NT2/D1 (cell line): ENCODE data around the gene CDKL4.
"Not testable (repeated sequence)": the region's sequence is repeated elsewhere in the genome, so short reads cannot be mapped to it uniquely, and the experiment has no call there.

Source experiments
- DNase-seq: peaks from one replicate; pipeline ENCODE4 v3.0.0-alpha.2; 2011; ENCODE audit warnings: low read depth, low spot score
- H3K27me3 ChIP-seq: 2 replicates; pipeline ENCODE4 v1.6.0; 2011; ENCODE audit warnings: mild to moderate bottlenecking; ENCODE audit not compliant: insufficient read length, insufficient read depth
- H3K36me3 ChIP-seq: 2 replicates; pipeline ENCODE4 v1.6.1; 2011; ENCODE audit warnings: mild to moderate bottlenecking, low read length, mixed read lengths; ENCODE audit not compliant: insufficient read depth, insufficient read length
- H3K4me1 ChIP-seq: 2 replicates; pipeline ENCODE4 v1.5.1; 2011; ENCODE audit not compliant: insufficient read depth, insufficient read length
- H3K4me3 ChIP-seq: 2 replicates; pipeline ENCODE4 v1.5.1; 2011; ENCODE audit warnings: low read depth; ENCODE audit not compliant: insufficient read length
- H3K9ac ChIP-seq: 2 replicates; pipeline ENCODE4 v1.6.0; 2011; ENCODE audit warnings: low read depth; ENCODE audit not compliant: insufficient read length
- H3K9me3 ChIP-seq: 2 replicates; pipeline ENCODE4 v1.5.1; 2011; ENCODE audit warnings: mild to moderate bottlenecking, low read length; ENCODE audit not compliant: insufficient read depth
- SUZ12 ChIP-seq: IDR thresholded peaks from 2 replicates; pipeline ENCODE4 v1.6.1; 2011; ENCODE audit not compliant: insufficient read length, insufficient read depth; ENCODE audit errors: extremely low read depth
- YY1 ChIP-seq: IDR thresholded peaks from 2 replicates; pipeline ENCODE4 v1.6.1; 2011; ENCODE audit not compliant: insufficient read length, insufficient read depth
- ZNF274 ChIP-seq: IDR thresholded peaks from 2 replicates; pipeline ENCODE4 v1.6.1; 2011; ENCODE audit warnings: mild to moderate bottlenecking, low read depth, low read length

The CDKL4 gene

DNA sequence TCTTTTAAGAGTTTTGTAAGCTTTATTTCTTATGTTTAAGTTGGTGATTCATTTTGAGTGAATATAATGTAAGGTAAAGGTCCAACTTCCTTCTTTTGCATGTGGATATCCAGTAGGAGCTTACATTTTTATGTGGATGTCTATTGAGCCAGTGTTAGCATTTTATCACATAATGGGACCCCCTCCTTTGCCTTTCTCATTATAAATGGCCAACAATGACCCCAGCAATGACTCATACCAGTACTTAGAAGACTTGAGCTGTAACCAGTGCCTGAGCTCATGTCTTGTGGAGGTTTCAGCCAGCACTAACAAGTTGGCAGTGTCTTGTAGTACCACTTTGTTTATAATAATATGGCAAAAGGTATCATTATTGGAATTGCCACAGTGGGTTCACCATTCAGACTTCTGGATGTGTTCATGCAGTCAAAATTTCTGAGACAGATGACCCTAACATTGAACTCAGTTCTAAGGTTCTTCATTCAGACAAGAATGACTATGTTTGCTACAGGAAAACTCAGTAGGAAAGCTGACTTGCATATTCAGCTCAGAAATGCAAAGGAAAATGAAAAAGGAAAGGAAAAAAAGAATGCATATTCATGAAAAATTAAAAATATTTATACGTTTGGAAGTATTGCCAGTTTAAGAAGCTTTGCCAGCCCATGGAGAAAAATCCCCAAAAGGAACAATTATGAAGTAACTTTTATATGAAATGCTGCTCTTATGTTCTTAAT, 41.0 kb downstream of the CDKL4 start:
- Histone ChIP-seq H3K9me3 (no peaks in the 10 kb centered on the region), H3K27me3 (no peaks in the 10 kb centered on the region), H3K4me3 (no peak overlapping the region), H3K9ac (no peak overlapping the region), H3K36me3 (no peaks in the 10 kb centered on the region), H3K4me1 (no peaks in the 10 kb centered on the region)
- peak; percentile 75 for DNase-seq
- no peak for TF ChIP-seq ZNF274

DNA sequence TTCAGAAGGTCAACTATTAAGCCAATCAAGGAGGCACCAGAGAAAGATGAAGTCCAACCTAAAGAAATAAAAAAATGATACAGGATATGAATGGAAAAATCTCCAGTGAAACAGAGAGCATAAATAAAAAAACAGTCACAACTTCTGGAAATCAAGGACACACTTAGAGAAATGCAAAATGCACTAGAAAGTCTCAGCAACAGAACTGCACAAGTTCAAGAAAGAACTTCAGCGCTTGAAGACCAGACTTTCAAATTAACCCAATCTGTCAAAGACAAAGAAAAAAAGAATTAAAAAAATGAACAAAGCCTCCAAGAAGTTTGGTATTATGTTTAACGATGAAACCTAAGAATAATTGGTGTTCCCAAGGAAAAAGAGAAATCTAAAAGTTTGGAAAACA, 46.8 kb downstream of the CDKL4 start:
- not testable (repeated sequence) for H3K9ac ChIP-seq, H3K4me3 ChIP-seq, H3K27me3 ChIP-seq, H3K36me3 ChIP-seq, H3K4me1 ChIP-seq, DNase-seq, H3K9me3 ChIP-seq

DNA sequence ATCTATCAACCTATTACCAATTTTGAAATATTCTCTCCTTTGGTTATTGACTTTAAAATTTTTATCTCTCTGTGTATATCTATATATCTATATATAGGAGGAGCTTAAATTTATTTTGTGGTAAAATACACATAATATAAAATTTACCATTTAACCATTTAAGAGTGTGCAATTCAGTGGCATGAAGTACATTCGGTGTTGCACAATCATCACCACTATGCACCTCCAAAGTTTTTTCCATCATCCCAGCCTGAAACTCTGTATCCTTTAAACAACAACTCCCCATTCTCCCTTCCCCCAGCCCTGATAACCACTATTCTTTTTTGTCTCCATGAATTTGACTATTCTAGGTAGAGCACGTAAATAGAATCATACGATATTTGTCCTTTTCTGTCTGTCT, 49.1 kb downstream of the CDKL4 start:
- H3K4me3 ChIP-seq: no peak overlapping the region
- no peak for DNase-seq
- no peaks in the 10 kb centered on the region for H3K36me3 ChIP-seq
- H3K9me3 ChIP-seq: no peaks in the 10 kb centered on the region
- no peaks in the 10 kb centered on the region for H3K4me1 ChIP-seq
- H3K9ac ChIP-seq: no peak overlapping the region
- TF ChIP-seq YY1: no peak
- no peak for TF ChIP-seq ZNF274
- no peak for TF ChIP-seq SUZ12
- H3K27me3 ChIP-seq: no peaks in the 10 kb centered on the region

DNA sequence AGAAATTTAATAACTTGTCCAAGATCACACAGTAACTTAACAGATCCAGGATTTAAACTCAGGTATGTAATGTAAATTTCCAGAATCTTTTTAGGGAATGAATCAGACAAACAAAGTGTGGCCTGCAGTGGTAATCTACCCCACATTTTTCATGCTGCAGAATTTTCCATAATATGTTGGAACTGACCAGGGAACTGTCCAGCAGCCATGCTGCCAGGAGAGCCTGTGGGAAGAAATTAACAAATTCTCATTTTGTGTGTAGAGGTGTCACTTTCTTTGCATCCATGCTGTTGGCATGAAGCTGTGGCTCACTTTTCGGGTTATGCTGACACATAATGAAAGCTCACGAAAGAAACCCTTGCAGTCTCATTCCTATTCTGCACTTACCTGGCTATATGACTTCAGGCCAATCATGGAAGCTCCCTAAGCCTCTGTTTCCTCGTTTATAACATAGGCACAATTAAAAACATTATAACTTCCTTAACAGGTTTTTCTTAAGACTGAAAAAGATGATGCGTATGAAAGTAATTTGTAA, 54.7 kb downstream of the CDKL4 start:
- Histone ChIP-seq H3K27me3 (no peaks in the 10 kb centered on the region), H3K9ac (no peak overlapping the region), H3K4me1 (no peaks in the 10 kb centered on the region), H3K36me3 (no peaks in the 10 kb centered on the region), H3K9me3 (no peaks in the 10 kb centered on the region), H3K4me3 (no peak overlapping the region)
- TF ChIP-seq ZNF274 (no peak), SUZ12 (no peak), YY1 (no peak)
- no peak for DNase-seq

DNA sequence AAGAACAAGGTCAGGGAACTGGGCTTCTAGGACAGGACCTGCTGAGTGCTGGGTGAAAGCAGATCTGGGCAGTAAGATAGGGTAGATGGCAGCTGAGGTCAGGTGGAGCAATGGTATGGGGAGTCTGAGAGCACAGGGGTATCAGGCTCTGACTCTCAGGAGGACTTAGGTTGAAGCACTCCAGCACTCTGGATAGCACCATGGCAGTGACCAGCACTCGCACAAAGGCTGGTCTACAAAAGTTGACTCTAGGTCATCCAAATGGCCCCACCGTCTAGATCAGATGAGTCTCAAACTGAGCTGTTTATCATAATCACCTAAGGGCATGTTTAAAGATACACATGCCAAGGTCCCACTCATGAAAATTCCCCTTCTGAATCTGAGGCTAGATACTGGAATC, 60.1 kb downstream of the CDKL4 start:
- no peak for DNase-seq
- Histone ChIP-seq H3K36me3 (no peaks in the 10 kb centered on the region), H3K9me3 (no peaks in the 10 kb centered on the region), H3K27me3 (no peaks in the 10 kb centered on the region), H3K4me3 (no peak overlapping the region), H3K4me1 (peaks cover 3% of the 10 kb centered on the region), H3K9ac (no peak overlapping the region)
- TF ChIP-seq ZNF274 (no peak), YY1 (no peak), SUZ12 (no peak)

DNA sequence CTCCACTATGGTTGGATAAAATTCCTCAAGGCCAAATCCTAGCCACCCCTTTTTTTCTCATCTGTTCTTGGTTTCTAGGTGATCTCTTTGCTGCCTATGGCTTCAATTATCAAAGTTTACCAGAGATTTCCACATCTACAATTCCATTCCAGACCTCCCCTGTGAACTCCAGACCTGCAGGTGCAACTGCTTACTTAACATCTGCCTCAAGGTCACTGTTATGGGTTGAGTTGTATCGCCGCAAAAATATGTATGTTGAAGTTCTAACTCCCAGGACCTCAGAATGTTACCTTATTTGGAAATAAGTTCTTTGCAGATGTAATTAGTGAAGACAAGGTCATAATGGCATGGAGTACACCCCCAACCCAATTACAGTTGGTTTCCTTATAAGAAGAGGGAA, 62.5 kb downstream of the CDKL4 start:
- DNase-seq: no peak
- Histone ChIP-seq H3K4me1 (peaks cover 3% of the 10 kb centered on the region), H3K4me3 (no peak overlapping the region), H3K27me3 (no peaks in the 10 kb centered on the region), H3K9ac (no peak overlapping the region), H3K9me3 (no peaks in the 10 kb centered on the region), H3K36me3 (no peaks in the 10 kb centered on the region)
- TF ChIP-seq YY1: no peak
- TF ChIP-seq SUZ12: no peak
- no peak for TF ChIP-seq ZNF274

DNA sequence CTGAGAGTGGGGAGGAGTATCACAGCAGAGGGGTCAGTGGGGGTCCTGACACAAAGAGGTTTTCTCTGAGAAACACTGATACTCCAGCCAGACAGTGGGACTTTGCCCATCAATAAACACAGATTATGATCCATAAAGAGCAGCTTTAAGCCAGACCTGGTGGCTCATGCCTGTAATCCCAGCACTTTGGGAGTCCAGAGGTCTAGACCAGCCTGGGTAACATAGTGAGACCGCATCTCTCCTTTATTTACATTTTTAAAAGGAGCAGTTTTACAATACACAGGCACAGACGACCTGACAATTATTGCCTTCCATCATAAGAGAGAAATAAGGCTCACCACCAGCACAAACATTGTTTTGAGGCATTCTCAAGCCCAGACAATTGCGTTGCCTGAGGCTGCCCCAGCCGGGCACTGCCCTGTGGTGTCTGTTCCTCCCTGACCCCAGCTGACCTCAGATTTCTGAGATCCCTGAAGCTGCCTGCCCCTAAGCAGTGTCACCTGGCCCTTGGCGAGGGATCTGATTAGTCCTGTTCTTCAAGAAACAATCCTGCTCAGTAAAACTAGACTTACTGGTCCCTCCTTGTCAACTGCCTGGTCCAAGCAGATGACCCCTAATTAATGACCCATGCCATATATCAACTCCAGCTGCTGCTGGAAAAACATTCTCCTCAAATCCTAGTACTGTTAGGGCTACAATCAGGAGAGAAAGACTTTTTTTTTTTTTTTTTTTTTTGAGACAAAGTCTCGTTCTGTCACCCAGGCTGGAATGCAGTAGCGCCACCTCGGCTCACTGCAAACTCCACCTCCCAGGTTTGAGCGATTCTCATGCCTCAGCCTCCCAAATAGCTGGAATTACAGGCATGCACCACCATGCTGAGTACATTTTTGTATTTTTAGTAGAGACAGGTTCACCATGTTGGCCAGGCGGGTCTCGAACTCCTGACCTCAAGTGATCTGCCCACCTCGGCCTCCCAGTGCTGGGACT, 63.5 kb downstream of the CDKL4 start:
- Histone ChIP-seq H3K4me1 (peaks cover 3% of the 10 kb centered on the region), H3K4me3 (no peak overlapping the region), H3K9me3 (no peaks in the 10 kb centered on the region), H3K27me3 (no peaks in the 10 kb centered on the region), H3K36me3 (no peaks in the 10 kb centered on the region), H3K9ac (no peak overlapping the region)
- no peak for TF ChIP-seq ZNF274
- TF ChIP-seq YY1: no peak
- TF ChIP-seq SUZ12: no peak
- no peak for DNase-seq
